ENCODE results near the gene LATS1. TPM values are rescaled to one million over a fixed set of nuclear protein-coding genes. Genes with fewer than 3 reads are reported as not detected.

Gene LATS1
- total and polyA plus RNA-seq, 8 donors: 3.8 to 109 (median 18.8) TPM

GRCh38 chr6:149614337-149614736, 103.6 kb downstream of the LATS1 start:
- peaks cover 6 to 49% (median 37%) of the 10 kb centered on the region in 4 donors for H3K36me3 ChIP-seq
- intact Hi-C loops (cut with DNase I; ENCODE audit: low total_unique reads): no loop called here
- H3K9me3 ChIP-seq: peaks cover 0 to 10% (median 6%) of the 10 kb centered on the region in 4 donors
- H3K27me3 ChIP-seq: no peaks in the 10 kb centered on the region
- DNase-seq: no peak
- 88 to 97% (median 96%) methylated on average over 4 of the region's 4 CpGs for WGBS, 5 donors
- H3K27ac ChIP-seq: no peak overlapping the region
- TF ChIP-seq POLR2AphosphoS5 (IDR thresholded peaks at IDR 0.05) (no peak), EP300 (IDR thresholded peaks at IDR 0.05) (no peak), POLR2A (IDR thresholded peaks at IDR 0.05) (no peak), CTCF (IDR thresholded peaks at IDR 0.05) (no peak)
- no peaks in the 10 kb centered on the region for H3K4me1 ChIP-seq
- no peak overlapping the region for H3K4me3 ChIP-seq

GRCh38 chr6:149608381-149608982, 109.4 kb downstream of the LATS1 start:
- intact Hi-C loops (cut with DNase I; ENCODE audit: low total_unique reads): no loop called here
- no peaks in the 10 kb centered on the region for H3K27me3 ChIP-seq
- no peaks in the 10 kb centered on the region for H3K4me1 ChIP-seq
- WGBS, 5 donors: 92 to 98% (median 95%) methylated on average over 7 of the region's 7 CpGs
- no peak overlapping the region for H3K4me3 ChIP-seq
- TF ChIP-seq CTCF (IDR thresholded peaks at IDR 0.05): no peak
- no peak for TF ChIP-seq POLR2A (IDR thresholded peaks at IDR 0.05)
- no peak for TF ChIP-seq EP300 (IDR thresholded peaks at IDR 0.05)
- no peak for TF ChIP-seq POLR2AphosphoS5 (IDR thresholded peaks at IDR 0.05)
- DNase-seq: no peak
- peaks cover 0 to 21% (median 14%) of the 10 kb centered on the region in 4 donors for H3K36me3 ChIP-seq
- H3K27ac ChIP-seq: no peak overlapping the region
- peaks cover 0 to 4% (median 3%) of the 10 kb centered on the region in 4 donors for H3K9me3 ChIP-seq

Small RNAs within 50 kb of the gene (small RNA-seq; reads per million reads assigned to genes)
- gene RF00019: 0 reads per million in 4 donors

Other genes starting within 250 kb of the LATS1 start
- 1 to 10 TPM in 2 of 5 donors, not detected in 3; 1.1 to 2.2 TPM for gene ZC3H12D, start 233.1 kb downstream of the LATS1 start, total RNA-seq
- under 1 TPM; 0.31 to 0.85 (median 0.56) TPM for gene ZC3H12D, start 233.1 kb downstream of the LATS1 start, polyA plus RNA-seq
- 10 to 100 TPM in 3 of 5 donors, 1 to 10 TPM in 2; 7.6 to 59.7 (median 35.1) TPM for gene PPIL4, start 172.1 kb downstream of the LATS1 start, total RNA-seq
- gene PPIL4, start 172.1 kb downstream of the LATS1 start, polyA plus RNA-seq: 10 to 100 TPM; 12.4 to 20.0 (median 12.8) TPM
- 10 to 100 TPM in 3 of 5 donors, 1 to 10 TPM in 2; 3.2 to 61.6 (median 30.6) TPM for gene GINM1, start 151.7 kb downstream of the LATS1 start, total RNA-seq
- gene GINM1, start 151.7 kb downstream of the LATS1 start, polyA plus RNA-seq: 10 to 100 TPM; 16.0 to 31.9 (median 24.6) TPM
- gene KATNA1, start 69.4 kb downstream of the LATS1 start, total RNA-seq: 10 to 100 TPM in 4 of 5 donors, 1 to 10 TPM in 1; 8.1 to 29.8 (median 26.8) TPM
- gene KATNA1, start 69.4 kb downstream of the LATS1 start, polyA plus RNA-seq: 10 to 100 TPM in 2 of 3 donors, 1 to 10 TPM in 1; 9.2 to 20.2 (median 10.4) TPM
- 10 to 100 TPM in 4 of 5 donors, 1 to 10 TPM in 1; 1.2 to 51.9 (median 39.0) TPM for gene NUP43, start 28.4 kb upstream of the LATS1 start, total RNA-seq
- gene NUP43, start 28.4 kb upstream of the LATS1 start, polyA plus RNA-seq: 1 to 10 TPM; 5.2 to 9.0 (median 6.3) TPM
- 100 to 1,000 TPM in 1 of 5 donors, 10 to 100 TPM in 3, 1 to 10 TPM in 1; 2.6 to 109 (median 78.6) TPM for gene PCMT1, start 31.6 kb upstream of the LATS1 start, total RNA-seq
- 10 to 100 TPM; 35.6 to 44.5 (median 42.0) TPM for gene PCMT1, start 31.6 kb upstream of the LATS1 start, polyA plus RNA-seq
- gene LRP11, start 146.3 kb upstream of the LATS1 start, total RNA-seq: 10 to 100 TPM in 3 of 5 donors, 1 to 10 TPM in 2; 1.8 to 80.8 (median 23.9) TPM
- 10 to 100 TPM in 1 of 3 donors, 1 to 10 TPM in 2; 2.0 to 18.1 (median 7.4) TPM for gene LRP11, start 146.3 kb upstream of the LATS1 start, polyA plus RNA-seq
- gene RAET1E, start 180.0 kb upstream of the LATS1 start, total RNA-seq: not detected
- gene RAET1E, start 180.0 kb upstream of the LATS1 start, polyA plus RNA-seq: 1 to 10 TPM in 1 of 3 donors, under 1 TPM in 1, not detected in 1; 0.19 to 2.6 TPM
- gene RAET1G, start 205.0 kb upstream of the LATS1 start, total RNA-seq: under 1 TPM in 1 of 5 donors, not detected in 4; 0.89 TPM
- gene RAET1G, start 205.0 kb upstream of the LATS1 start, polyA plus RNA-seq: 1 to 10 TPM in 1 of 3 donors, not detected in 2; 3.1 TPM
- gene ULBP2, start 223.9 kb upstream of the LATS1 start, total RNA-seq: 1 to 10 TPM in 1 of 5 donors, not detected in 4; 1.4 TPM
- gene ULBP2, start 223.9 kb upstream of the LATS1 start, polyA plus RNA-seq: under 1 TPM in 2 of 3 donors, not detected in 1; 0.31 to 0.43 TPM
- 1 to 10 TPM in 1 of 5 donors, not detected in 4; 1.3 TPM for gene ULBP1, start 245.8 kb upstream of the LATS1 start, total RNA-seq
- gene ULBP1, start 245.8 kb upstream of the LATS1 start, polyA plus RNA-seq: under 1 TPM in 1 of 3 donors, not detected in 2; 0.03 TPM